Raji (cell line): ENCODE data around the gene FYB1.

Experiments
- POLR2A ChIP-seq: IDR thresholded peaks from 2 replicates; pipeline ENCODE4 v1.6.1; 2011; ENCODE audit warnings: low read depth, low read length, control low read depth; ENCODE audit not compliant: insufficient read depth

The FYB1 gene

GRCh38 chr5:39143151-39143860 is 76.1 kb downstream of the FYB1 start:
- TF ChIP-seq POLR2A = no peak

- no peak for TF ChIP-seq POLR2A
These were observed 78.7 kb downstream of the FYB1 start for GRCh38 chr5:39140558-39141168.

- no peak for TF ChIP-seq POLR2A
These were observed 80.5 kb downstream of the FYB1 start for GRCh38 chr5:39138892-39139291.

- no peak for TF ChIP-seq POLR2A
These were observed 81.4 kb downstream of the FYB1 start for GRCh38 chr5:39137819-39138451.

GRCh38 chr5:39137391-39137790 is 82.0 kb downstream of the FYB1 start:
- no peak for TF ChIP-seq POLR2A

- no peak for TF ChIP-seq POLR2A
These were observed 86.6 kb downstream of the FYB1 start for GRCh38 chr5:39132792-39133191.

GRCh38 chr5:39132128-39132447 is 87.3 kb downstream of the FYB1 start:
- no peak for TF ChIP-seq POLR2A

- no peak for TF ChIP-seq POLR2A
These were observed 87.9 kb downstream of the FYB1 start for GRCh38 chr5:39131210-39132127.

GRCh38 chr5:39130716-39131115 is 88.6 kb downstream of the FYB1 start:
- no peak for TF ChIP-seq POLR2A

GRCh38 chr5:39121922-39122321 is 97.4 kb downstream of the FYB1 start:
- TF ChIP-seq POLR2A = no peak

- no peak for TF ChIP-seq POLR2A
These were observed 98.0 kb downstream of the FYB1 start for GRCh38 chr5:39121315-39121714.

GRCh38 chr5:39120052-39120420 is 99.3 kb downstream of the FYB1 start:
- no peak for TF ChIP-seq POLR2A

- TF ChIP-seq POLR2A = no peak
These were observed 99.8 kb downstream of the FYB1 start for GRCh38 chr5:39119404-39120051.

GRCh38 chr5:39118638-39119037 is 100.7 kb downstream of the FYB1 start:
- no peak for TF ChIP-seq POLR2A

GRCh38 chr5:39117401-39117800 is 102.0 kb downstream of the FYB1 start:
- TF ChIP-seq POLR2A = no peak

- TF ChIP-seq POLR2A = no peak
These were observed 102.8 kb downstream of the FYB1 start for GRCh38 chr5:39116344-39117170.
